ENCODE measurements around the gene MRPL34.

Gene MRPL34

DNA sequence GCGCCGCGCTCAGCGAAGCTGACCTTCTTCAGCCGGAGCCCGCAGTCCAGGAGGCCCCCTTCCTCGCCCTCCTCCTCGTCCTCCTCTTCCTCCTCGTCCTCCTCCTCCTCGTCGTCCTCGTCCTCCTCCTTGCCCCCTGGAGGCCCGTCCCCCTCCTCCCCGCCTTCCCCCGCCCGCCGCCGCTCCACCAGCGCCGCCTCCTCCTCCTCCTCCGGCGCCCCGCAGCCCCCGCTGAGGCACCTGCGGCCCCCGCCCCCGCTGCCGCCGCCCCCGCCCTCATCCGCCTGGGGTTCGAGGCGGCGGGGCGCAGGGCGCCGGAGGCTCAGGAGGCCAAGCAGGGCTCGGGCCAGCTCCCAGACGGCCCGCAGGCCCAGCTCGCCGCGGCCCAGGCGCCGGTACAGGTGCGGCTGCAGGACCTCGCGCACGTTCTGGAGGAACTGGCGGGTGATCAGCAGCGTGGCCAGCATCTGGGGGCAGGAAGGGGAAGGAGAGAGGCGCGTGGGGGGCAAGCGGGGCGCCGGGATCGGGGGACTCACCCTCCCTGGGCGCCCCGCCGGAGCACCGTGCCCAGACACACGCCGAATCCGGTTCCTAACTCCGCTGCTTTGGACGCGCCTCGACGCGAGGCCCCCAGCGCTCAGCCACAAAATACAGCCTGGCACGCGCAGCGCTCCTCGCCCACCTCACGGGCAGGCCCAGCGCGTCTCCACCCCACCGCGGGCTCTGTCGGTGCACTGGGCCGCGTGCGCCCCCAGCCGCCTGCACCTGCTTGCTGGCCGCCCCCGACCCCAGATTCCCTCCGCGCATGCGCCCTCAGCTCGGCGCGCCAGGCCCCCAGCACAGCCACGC, 23.1 kb downstream of the MRPL34 start:
- DNase-seq (ENCODE audit: low spot score): no peak

DNA sequence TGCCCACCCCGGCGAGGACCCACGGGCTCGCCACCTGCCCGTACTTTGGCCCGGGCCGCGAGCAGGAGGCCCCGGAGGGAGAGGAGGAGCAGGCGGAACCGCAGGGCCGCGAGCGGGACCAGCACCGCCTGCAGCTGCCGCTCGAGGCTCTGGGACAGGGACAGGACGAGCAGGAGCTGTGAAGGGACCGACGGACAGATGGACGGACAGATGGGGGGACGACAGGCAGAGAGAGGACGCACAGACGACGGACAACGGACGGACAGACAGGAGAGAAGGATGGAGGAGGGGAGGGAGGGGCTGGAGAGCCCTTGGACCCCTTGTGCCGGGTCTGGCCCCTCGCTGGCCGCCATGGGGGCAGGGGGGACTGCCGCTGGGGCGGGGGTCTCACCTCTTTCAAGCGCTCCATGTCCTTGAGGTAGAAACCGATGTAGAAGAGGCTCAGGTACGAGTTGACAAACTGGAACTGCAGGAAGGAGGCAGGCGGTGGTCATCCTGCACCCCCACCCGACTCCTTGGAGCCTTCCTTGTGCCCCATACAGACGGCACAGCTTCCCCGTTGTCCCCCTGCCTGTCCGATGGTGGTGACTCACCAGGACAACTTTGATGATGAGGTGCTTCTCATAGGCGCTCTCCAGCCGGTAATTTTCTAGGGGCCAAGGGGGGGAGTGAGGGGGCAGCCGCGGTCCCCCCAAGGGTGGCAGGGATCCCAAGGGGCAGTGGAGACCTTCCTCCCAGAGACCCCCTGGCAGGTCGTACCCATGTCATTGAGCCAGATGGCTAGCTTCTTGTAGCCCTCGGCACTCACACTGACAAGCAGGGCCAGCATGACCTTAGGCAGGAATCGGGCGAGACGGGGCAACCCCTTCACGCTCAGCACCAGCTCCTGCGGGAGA, 23.9 kb downstream of the MRPL34 start:
- DNase-seq (ENCODE audit: low spot score): no peak

DNA sequence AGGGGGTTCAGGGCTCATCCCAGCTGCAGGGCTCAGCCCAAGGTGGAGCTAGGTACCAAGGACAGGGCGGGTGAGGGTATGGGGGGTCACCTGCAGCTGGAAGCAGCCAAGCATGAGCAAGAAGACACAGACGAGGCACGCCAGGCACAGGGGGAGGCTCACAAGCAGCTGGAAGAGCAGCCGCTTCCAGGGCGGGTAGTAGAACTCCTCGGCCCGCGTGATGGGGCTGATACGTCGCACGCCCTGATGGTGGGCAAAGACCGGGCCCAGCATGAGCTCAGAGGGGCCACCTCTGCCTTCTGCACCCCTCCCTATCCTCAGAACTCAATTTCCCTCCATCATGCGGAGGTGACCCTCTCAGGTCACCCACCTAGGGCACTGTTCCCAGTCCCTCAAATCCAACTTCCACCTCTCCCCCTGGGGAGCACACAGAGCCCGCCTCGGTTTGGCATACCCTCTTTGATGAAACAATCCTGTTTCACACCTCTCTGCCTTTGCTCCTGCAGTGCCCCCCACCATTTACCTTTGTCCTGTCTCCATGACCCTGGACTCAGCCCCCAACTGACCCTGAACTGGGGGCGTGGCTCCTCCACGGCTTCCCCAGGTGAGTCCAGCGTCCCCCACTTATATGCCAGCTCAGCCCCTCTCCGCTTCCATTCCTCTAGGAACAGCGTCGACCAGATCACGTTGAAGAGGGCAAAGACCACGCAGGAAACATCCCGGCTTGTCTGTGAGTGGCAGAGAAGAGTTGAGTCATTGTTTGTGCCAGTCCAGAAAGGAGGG, 24.8 kb downstream of the MRPL34 start:
- DNase-seq (ENCODE audit: low spot score): no peak

DNA sequence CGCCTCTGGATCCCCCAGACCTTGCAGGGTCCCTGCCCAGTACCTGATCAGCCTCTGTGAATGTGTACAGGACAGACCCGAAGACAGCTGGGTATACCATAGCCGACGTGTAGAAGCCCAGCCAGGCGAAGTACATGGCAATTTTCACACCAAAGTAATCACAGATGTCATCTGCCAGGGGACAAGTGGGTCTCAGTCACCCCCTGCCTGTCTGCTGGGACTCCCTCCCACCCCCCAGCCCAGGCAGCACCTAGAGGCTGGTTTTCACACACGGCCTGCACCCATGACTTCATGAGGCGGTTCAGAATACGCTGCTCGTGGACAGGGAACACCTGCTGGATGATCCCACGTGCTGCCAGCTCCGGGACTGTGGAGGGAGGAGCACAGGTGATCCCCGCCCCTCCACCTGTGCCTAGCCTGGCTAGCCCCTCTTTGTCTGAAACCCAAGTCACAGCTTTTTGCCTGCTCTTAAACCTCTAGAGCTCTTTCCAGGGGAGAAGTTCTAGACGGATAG, 25.4 kb downstream of the MRPL34 start:
- no peak for DNase-seq (ENCODE audit: low spot score)

GRCh38 chr19:17332360-17332676, 26.6 kb downstream of the MRPL34 start:
- no peak for DNase-seq (ENCODE audit: low spot score)

GRCh38 chr19:17332677-17333581, 27.3 kb downstream of the MRPL34 start:
- DNase-seq (ENCODE audit: low spot score): no peak

DNA sequence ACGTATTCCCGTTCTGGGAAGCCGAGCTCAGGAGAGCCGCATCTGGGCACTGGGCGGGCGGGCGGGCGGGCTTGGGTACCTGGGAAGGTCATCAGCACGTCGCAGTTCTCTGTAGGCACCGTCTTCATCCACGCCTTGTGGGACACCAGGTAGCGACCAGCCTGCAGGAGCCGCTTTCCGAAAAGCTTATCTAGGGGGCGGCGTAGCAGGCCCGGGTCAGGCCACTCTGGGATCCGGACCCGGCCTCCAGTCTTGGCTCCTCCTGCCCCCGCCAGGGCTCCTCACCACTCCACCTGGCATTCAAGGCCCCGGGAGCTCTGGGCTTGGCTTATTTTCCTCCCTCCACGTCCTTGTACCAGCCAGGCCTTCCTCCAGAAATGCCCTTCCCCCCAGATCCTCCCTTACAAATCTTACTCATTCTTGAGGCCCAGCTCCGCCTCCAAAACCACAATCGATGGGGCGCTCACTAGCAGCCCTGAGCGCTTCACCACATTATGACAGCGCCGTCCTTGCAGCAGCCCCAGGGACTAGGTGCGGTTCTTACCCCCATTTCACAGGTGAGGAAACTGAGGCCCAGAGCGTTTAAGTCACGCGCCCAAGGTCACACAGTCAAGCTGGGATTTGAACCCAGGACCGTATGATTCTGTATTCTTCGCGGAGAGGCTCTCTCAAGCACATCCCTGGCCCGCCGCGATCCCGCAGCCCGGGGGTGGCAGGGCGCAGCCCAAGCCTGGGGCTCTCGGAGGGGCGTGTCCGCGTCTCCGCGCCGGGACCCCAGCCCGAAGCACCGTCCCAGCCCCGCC, 28.1 kb downstream of the MRPL34 start:
- DNase-seq (ENCODE audit: low spot score): peak; percentile 90

DNA sequence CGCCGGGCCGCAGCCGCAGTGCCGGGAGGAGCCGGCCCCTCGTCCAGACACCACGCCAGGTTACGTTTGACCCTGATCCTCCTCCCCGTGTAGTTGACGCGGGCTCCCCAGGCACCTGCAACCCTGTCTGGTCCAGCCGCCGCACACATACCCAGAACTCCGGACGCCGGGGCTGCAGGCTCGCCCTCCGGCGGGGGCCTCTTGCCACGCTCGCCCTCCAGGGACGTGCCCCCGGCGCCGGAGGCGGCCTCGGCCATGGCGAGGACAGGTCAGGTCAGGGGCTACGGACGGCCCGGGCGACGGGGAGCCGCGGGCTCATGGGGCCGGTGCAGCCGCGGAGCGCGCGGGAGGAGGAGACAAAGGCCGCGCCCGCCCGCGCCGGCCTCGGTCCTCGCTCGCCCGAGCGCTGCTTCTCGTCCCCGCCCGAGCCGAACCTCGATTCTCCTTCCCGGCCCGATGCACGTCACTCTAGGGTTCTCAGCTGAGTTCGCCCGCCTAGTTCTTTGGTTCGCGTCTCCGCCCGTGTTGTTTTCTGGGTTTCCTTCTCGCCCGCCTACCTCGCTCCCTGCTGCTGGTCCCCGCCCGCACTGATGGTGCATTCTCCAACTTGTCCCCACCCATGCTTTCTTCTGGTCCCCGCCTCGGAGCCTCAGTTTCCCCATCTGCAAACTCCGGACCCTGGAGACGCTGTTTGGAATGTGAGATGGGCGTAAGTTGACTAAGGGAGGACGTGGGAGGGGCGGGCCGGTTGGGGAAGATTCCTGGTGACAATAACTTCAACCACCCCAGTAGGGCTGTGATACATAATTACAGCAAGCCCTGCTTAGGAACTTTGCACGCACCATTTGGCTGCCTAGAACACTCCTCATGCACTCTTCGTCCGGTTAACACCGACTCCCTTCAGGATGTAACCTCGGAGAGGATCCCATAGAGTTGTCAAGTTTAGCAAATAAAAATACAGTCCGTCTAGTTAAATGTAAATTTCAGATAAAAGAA, 29.0 kb downstream of the MRPL34 start, which contains the start of gene ANO8:
Gene ANO8 (minus strand): TSS at position 442 of the 996 bp plus-strand sequence. CDS start 185 bp downstream, at position 257.
- peak; percentile 96 for DNase-seq (ENCODE audit: low spot score)

DNA sequence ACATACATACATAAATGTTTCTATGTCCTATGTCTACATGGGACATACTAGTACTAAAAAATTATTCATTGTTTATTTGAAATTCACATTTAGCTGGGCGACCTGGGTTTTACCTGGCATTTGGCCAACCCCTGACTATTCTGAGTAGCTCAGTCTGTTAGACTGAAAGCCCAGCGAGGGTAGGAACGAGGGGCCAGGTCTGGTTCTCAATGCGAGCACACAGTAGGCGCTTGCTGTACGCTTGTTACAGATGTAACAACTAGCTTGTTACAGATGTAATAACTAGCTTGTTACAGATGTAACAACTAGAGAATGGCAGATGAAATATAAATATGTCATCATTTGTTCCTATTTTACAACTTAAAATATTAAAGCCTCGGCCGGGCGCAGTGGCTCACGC, 29.9 kb downstream of the MRPL34 start:
- DNase-seq (ENCODE audit: low spot score): no peak

DNA sequence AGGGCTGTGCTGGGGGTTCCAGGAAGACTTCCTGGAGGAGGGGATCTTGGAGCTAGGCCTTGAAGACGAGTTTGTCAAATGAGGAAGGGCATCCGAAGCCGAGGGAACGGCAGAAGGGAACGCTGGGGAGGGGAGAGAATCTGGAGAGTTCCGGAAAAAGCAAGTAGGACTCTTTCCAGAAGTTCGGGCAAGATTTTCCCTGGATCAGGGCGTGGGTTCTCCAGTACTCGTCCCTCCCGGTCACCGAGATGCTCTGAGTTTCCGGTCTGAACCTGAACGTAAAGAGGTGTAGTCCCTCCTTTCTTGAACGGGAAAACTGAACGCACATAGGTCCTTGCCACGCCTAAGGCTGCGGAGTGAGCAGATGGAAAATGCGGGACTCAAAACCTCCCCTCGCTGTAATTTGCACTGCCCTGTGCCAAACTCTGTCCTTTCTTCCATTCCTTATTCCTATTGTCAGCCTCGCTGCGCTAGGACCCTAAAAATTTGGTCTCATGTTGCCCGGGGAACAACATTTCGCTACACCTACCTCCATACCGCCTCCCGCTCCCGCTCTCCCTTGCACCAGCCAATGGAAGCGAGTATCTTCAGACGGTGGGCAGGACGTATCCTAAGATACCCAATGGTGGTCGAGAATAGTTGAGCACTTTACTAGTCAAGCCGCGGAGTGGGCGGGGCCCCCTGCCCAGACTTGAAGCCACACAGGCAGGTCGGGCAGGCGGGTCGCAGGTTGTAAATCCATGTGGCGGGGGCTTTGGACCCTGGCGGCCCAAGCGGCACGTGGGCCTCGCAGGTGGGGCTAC, 31.4 kb downstream of the MRPL34 start, which contains the start of gene GTPBP3:
Gene GTPBP3 (plus strand): TSS at position 682 of the 803 bp plus-strand sequence. CDS start 59 bp downstream, at position 741.
- peak; percentile 98 for DNase-seq (ENCODE audit: low spot score)

- no peak for DNase-seq (ENCODE audit: low spot score)
Observed at GRCh38 chr19:17337675-17338432, 32.2 kb downstream of the MRPL34 start.

- no peak for DNase-seq (ENCODE audit: low spot score)
Observed at GRCh38 chr19:17338433-17339078, 32.9 kb downstream of the MRPL34 start.

- DNase-seq (ENCODE audit: low spot score): no peak
Observed at GRCh38 chr19:17339088-17339741, 33.5 kb downstream of the MRPL34 start.

DNA sequence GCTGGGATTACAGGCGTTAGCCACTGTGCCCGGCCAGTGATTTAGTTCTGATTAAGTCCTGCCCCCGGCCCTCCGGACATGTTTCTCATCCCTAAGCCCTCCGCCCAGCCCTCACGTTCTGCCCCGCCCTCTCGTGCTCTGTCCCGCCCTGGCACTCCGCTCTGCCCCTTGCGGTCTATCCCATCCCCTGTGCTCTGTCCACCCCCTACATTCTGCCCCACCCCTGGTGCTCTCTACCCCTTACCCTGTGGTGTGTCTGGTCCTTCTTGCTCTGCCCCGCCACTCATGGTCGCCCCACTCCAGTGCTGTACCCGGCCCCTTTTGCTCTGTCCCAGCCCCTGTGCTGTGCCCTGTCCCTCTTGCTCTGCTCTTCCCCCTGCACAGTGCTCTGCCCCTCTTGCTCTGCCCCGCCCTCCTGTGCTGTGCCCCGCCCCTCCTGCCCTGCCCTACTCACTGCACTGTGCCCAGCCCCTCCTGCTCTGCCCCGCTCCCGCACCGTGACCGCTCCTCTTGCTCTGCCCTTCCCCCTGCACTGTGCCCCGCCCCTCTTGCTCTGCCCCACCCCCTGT, 34.7 kb downstream of the MRPL34 start:
- no peak for DNase-seq (ENCODE audit: low spot score)

DNA sequence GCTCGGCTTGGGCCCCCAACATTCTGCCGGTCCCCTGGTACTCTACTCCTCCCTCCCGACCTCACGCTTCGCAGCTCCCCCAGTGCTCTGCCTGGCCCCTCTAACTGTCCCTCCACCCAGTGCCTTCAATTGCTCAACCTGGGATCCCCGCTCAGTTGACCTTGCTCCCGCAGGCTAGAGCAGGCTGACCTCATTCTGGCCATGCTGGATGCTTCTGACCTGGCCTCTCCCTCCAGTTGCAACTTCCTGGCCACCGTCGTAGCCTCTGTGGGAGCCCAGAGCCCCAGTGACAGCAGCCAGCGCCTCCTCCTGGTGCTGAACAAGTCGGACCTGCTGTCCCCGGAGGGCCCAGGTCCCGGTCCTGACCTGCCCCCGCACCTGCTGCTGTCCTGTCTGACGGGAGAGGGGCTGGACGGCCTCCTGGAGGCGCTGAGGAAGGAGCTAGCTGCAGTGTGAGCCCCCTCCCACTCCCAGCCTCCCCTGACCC, 35.2 kb downstream of the MRPL34 start:
- no peak for DNase-seq (ENCODE audit: low spot score)
